Gastroesophageal sphincter (tissue), 4 donors: ENCODE data around the gene ATRN. TPM values are rescaled to one million over a fixed set of nuclear protein-coding genes. Genes with fewer than 3 reads are reported as not detected.

Experiments
- ATAC-seq: fragments of 150-250 bp; one replicate; pipeline ENCODE4 v1.9.1; 2016; ENCODE audit warnings: mild to moderate bottlenecking, moderate library complexity
- H3K27ac ChIP-seq, 4 donors: fragments of 200-600 bp; sonication (generic) in 3 of 4; 1 replicate in 3 of 4; 2 replicates in 1 of 4; pipeline ENCODE4 v1.5.1; 2016 to 2019
- H3K27me3 ChIP-seq: fragments of 200-600 bp; sonication (generic); one replicate; pipeline ENCODE4 v1.5.1; 2019
- H3K36me3 ChIP-seq, 2 donors: fragments of 200-600 bp; sonication (generic); one replicate each; pipeline ENCODE4 v1.5.1; 2019; ENCODE audit warnings: control low read depth in 1 of 2
- H3K4me1 ChIP-seq, 3 donors: fragments of 200-600 bp; sonication (generic); 1 replicate in 2 of 3; 2 replicates in 1 of 3; pipeline ENCODE4 v1.5.1; 2016 to 2019; ENCODE audit warnings: control low read depth in 2 of 3
- H3K4me3 ChIP-seq, 2 donors: fragments of 200-600 bp; sonication (generic); one replicate each; pipeline ENCODE4 v1.5.1; 2019; ENCODE audit warnings: mild to moderate bottlenecking in 1 of 2, moderate library complexity in 1 of 2
- H3K9me3 ChIP-seq, 3 donors: fragments of 200-600 bp; sonication (generic); one replicate each; pipeline ENCODE4 v1.5.1; 2017 to 2019; ENCODE audit warnings: control low read depth in 2 of 3
- CTCF ChIP-seq, 4 experiments: fragments of 200-600 bp in 2 of 4; fragments of 450-650 bp in 2 of 4; sonication (generic) in 1 of 4; IDR thresholded peaks; one replicate each; pipeline ENCODE4 v1.5.1; 2017 to 2019; ENCODE audit warnings: antibody characterized with exemption in 4 of 4, mild to moderate bottlenecking in 2 of 4, moderate library complexity in 2 of 4
- EP300 ChIP-seq: sonication (generic); formaldehyde crosslinking; IDR thresholded peaks from one replicate; pipeline ENCODE4 v1.6.1; 2017; ENCODE audit warnings: antibody characterized with exemption, mild to moderate bottlenecking
- POLR2A ChIP-seq, 2 donors: fragments of 450-650 bp; IDR thresholded peaks; one replicate each; pipeline ENCODE4 v1.6.1; 2017; ENCODE audit warnings: antibody characterized with exemption in 2 of 2, mild to moderate bottlenecking in 2 of 2, moderate library complexity in 1 of 2
- POLR2AphosphoS5 ChIP-seq: sonication (generic); formaldehyde crosslinking; IDR thresholded peaks from one replicate; pipeline ENCODE4 v1.6.1; 2017; ENCODE audit warnings: antibody characterized with exemption
- WGBS, 2 donors: methylation state at CpG; one replicate each; pipeline ENCODE4 v1.1.5; 2018; ENCODE audit warnings: low coverage in 1 of 2; 5-methylcytosine and 5-hydroxymethylcytosine counted together
- total RNA-seq, 4 donors: library from RNA; depleted of rRNA; stranded (reverse); fragments of >200 nt; gene quantifications; one replicate each; pipeline ENCODE4 v1.1.0, GENCODE V29; 2016

ATRN gene
- total RNA-seq, 4 donors from 2014 or later = 16.7 to 22.2 (median 19.4) TPM

- H3K27ac ChIP-seq = no peak overlapping the region
- WGBS, 2 donors = 86% methylated on average over 1 of the region's 1 CpG; no CpG with 5 or more reads in 1 of the 2 donors
These were observed 77.1 kb downstream of the ATRN start for GRCh38 chr20:3547906-3548305.

GRCh38 chr20:3550837-3551236 is 80.0 kb downstream of the ATRN start:
- ATAC-seq = no peak
- no peak overlapping the region for H3K4me3 ChIP-seq
- 20% methylated on average over 1 of the region's 1 CpG; no CpG with 5 or more reads in 1 of the 2 donors for WGBS, 2 donors

More at GRCh38 chr20:3547906-3548305, 77.1 kb downstream of the ATRN start:
- H3K36me3 ChIP-seq = peaks cover 0 to 57% of the 10 kb centered on the region in 2 donors
- no peaks in the 10 kb centered on the region for H3K27me3 ChIP-seq
- H3K9me3 ChIP-seq = no peaks in the 10 kb centered on the region
- H3K4me3 ChIP-seq = no peak overlapping the region
- no peaks in the 10 kb centered on the region for H3K4me1 ChIP-seq
- ATAC-seq = no peak
- TF ChIP-seq POLR2AphosphoS5 = no peak

GRCh38 chr20:3551681-3552434 is 81.0 kb downstream of the ATRN start:
- Histone ChIP-seq H3K27me3 (no peaks in the 10 kb centered on the region), H3K4me3 (no peak overlapping the region), H3K4me1 (no peaks in the 10 kb centered on the region), H3K36me3 (peaks cover 0 to 54% of the 10 kb centered on the region in 2 donors), H3K9me3 (no peaks in the 10 kb centered on the region), H3K27ac (no peak overlapping the region)
- no peak for TF ChIP-seq EP300
- no peak for TF ChIP-seq POLR2A (IDR thresholded peaks at IDR 0.05)
- TF ChIP-seq CTCF (IDR thresholded peaks at IDR 0.05) = no peak
- TF ChIP-seq POLR2AphosphoS5 = no peak
- ATAC-seq = no peak

More at GRCh38 chr20:3550837-3551236, 80.0 kb downstream of the ATRN start:
- Histone ChIP-seq H3K4me1 (no peaks in the 10 kb centered on the region), H3K36me3 (peaks cover 0 to 54% of the 10 kb centered on the region in 2 donors), H3K9me3 (no peaks in the 10 kb centered on the region), H3K27me3 (no peaks in the 10 kb centered on the region), H3K27ac (no peak overlapping the region)
- TF ChIP-seq POLR2A (IDR thresholded peaks at IDR 0.05) (no peak), EP300 (no peak), POLR2AphosphoS5 (no peak), CTCF (IDR thresholded peaks at IDR 0.05) (no peak)

GRCh38 chr20:3553663-3554062 is 82.8 kb downstream of the ATRN start:
- no peak overlapping the region for H3K4me3 ChIP-seq
- ATAC-seq = no peak
- TF ChIP-seq CTCF (IDR thresholded peaks at IDR 0.05) = no peak
- H3K36me3 ChIP-seq = peaks cover 0 to 48% of the 10 kb centered on the region in 2 donors
- H3K27me3 ChIP-seq = no peaks in the 10 kb centered on the region
- WGBS, 2 donors = 67 to 76% methylated on average over 3 of the region's 3 CpGs
- no peak overlapping the region for H3K27ac ChIP-seq
- H3K9me3 ChIP-seq = no peaks in the 10 kb centered on the region
- no peaks in the 10 kb centered on the region for H3K4me1 ChIP-seq

GRCh38 chr20:3557237-3557785 is 86.5 kb downstream of the ATRN start:
- no peak for TF ChIP-seq POLR2AphosphoS5
- no peak for TF ChIP-seq POLR2A (IDR thresholded peaks at IDR 0.05)
- no peak for TF ChIP-seq CTCF (IDR thresholded peaks at IDR 0.05)
- TF ChIP-seq EP300 = no peak
- no peak for ATAC-seq
- Histone ChIP-seq H3K4me1 (no peaks in the 10 kb centered on the region), H3K36me3 (peaks cover 0 to 30% of the 10 kb centered on the region in 2 donors), H3K27ac (no peak overlapping the region), H3K9me3 (no peaks in the 10 kb centered on the region), H3K4me3 (no peak overlapping the region), H3K27me3 (no peaks in the 10 kb centered on the region)
- 76 to 84% methylated on average over 3 of the region's 3 CpGs for WGBS, 2 donors
